ENCODE data around the gene LDLRAD4. TPM values are rescaled to one million over a fixed set of nuclear protein-coding genes. Genes with fewer than 3 reads are reported as not detected.

Gene LDLRAD4
- total and polyA plus RNA-seq, 9 of the 15 experiments (the other 6 are each of a cell fraction or from before 2014, with no cell fraction given): 0.01 TPM; not detected in 8

DNA sequence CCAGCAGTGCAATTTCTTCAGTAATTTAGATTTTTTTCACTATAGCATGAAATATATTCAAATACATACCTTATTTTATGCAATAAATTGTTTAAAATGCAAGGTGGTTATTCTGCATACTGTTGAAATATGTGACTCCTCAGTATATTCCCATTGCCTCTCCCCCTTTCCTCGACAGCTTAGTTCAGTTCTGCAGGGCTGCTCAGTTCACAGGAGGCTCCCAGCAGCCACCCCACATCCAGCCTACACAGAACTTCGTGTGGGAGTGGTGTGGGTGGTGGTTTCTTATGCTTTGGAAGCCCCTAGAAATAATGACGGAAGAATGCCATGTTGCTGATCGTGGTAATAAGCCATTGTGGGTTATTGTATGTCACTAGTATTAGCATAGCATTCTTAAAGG is 428.1 kb downstream of the LDLRAD4 start (continued):
- TF ChIP-seq CCAR2 (IDR thresholded peaks at IDR 0.05; ENCODE audit: low read depth, low read length) (no peak), TCF7L2 (IDR thresholded peaks at IDR 0.05; ENCODE audit: low read depth, low read length) (no peak)
- TF ChIP-seq, protein P1, sequence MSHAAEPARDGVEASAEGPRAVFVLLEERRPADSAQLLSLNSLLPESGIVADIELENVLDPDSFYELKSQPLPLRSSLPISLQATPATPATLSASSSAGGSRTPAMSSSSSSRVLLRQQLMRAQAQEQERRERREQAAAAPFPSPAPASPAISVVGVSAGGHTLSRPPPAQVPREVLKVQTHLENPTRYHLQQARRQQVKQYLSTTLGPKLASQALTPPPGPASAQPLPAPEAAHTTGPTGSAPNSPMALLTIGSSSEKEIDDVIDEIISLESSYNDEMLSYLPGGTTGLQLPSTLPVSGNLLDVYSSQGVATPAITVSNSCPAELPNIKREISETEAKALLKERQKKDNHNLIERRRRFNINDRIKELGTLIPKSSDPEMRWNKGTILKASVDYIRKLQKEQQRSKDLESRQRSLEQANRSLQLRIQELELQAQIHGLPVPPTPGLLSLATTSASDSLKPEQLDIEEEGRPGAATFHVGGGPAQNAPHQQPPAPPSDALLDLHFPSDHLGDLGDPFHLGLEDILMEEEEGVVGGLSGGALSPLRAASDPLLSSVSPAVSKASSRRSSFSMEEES (CRISPR knock-in tag; IDR thresholded peaks at IDR 0.05): no peak

DNA sequence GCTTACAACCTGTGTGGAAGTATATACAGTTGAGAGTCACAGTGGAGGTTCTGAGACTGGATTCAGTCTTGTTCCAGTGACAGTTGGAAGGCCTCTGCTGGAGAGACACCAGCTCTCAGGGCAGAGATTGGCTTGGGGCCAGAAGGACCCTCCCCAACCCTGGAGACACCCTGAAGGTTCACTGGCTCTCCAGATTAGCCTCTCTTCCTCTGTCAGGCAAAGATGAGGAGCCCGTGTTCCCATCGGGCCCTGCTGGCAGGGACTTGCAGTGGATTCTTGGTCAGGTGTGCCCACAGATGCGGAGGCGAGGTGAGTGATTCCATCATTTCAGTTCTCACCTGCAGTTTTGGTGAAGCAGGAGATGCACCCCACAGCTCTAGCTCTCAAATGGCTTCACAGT is 429.2 kb downstream of the LDLRAD4 start:
- intact Hi-C loops (cut with micrococcal nuclease) (no loop called here), in situ Hi-C loops (cut with MboI) (no loop called here)
- no peak overlapping the region for H3K27ac ChIP-seq (ENCODE audit: extremely low read depth, low read depth, low read length)
- no peak overlapping the region for H3K4me2 ChIP-seq (ENCODE audit: insufficient read depth, low read length)
- H3K4me1 ChIP-seq (replicated peaks in 1 of 2; ENCODE audit: control insufficient read depth in 2 of 2, insufficient read depth in 2 of 2, low read length in 2 of 2): no peaks in the 10 kb centered on the region
- H3K79me2 ChIP-seq (ENCODE audit: control insufficient read depth, insufficient read depth, low read length): no peaks in the 10 kb centered on the region
- peaks cover 38 to 40% of the 10 kb centered on the region in 2 experiments for H3K27me3 ChIP-seq (ENCODE audit: control insufficient read depth in 2 of 2, insufficient read depth in 2 of 2, low read length in 2 of 2)
- H2AFZ ChIP-seq (ENCODE audit: low read depth, low read length): no peak overlapping the region
- no peaks in the 10 kb centered on the region for H3K36me3 ChIP-seq (ENCODE audit: control insufficient read depth, insufficient read depth, low read length)
- no peaks in the 10 kb centered on the region for H3K9me1 ChIP-seq (ENCODE audit: control insufficient read depth, insufficient read depth, low read length)
- H4K20me1 ChIP-seq (replicated peaks; ENCODE audit: control insufficient read depth, insufficient read depth, low read length): no peaks in the 10 kb centered on the region
- FAIRE-seq: no peak
- no peak for ATAC-seq
- ChIA-PET POLR2A (no interaction called here), CTCF (ENCODE audit: low intra/inter-chr PET ratio) (no interaction called here)
- H3K9ac ChIP-seq (ENCODE audit: insufficient read depth in 1 of 2, low read depth in 2 of 2, low read length in 2 of 2): no peak overlapping the region
- 0% methylated on average over 4 of the region's 4 CpGs for WGBS (ENCODE audit: insufficient coverage, low coverage, missing lambda C conversion rate)
- H3K9me3 ChIP-seq (replicated peaks; ENCODE audit: control insufficient read depth, insufficient read depth, low read depth, low read length): no peaks in the 10 kb centered on the region
- no peak for DNase-seq (ENCODE audit: extremely low read depth in 1 of 4, low spot score in 3 of 4)
- H3K4me3 ChIP-seq: no peak overlapping the region
- BruUV-seq (replicated peaks): no TSS peak
- TF ChIP-seq, protein P2, sequence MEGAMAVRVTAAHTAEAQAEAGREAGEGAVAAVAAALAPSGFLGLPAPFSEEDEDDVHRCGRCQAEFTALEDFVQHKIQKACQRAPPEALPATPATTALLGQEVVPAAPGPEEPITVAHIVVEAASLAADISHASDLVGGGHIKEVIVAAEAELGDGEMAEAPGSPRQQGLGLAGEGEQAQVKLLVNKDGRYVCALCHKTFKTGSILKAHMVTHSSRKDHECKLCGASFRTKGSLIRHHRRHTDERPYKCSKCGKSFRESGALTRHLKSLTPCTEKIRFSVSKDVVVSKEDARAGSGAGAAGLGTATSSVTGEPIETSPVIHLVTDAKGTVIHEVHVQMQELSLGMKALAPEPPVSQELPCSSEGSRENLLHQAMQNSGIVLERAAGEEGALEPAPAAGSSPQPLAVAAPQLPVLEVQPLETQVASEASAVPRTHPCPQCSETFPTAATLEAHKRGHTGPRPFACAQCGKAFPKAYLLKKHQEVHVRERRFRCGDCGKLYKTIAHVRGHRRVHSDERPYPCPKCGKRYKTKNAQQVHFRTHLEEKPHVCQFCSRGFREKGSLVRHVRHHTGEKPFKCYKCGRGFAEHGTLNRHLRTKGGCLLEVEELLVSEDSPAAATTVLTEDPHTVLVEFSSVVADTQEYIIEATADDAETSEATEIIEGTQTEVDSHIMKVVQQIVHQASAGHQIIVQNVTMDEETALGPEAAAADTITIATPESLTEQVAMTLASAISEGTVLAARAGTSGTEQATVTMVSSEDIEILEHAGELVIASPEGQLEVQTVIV (CRISPR knock-in tag; IDR thresholded peaks at IDR 0.05; ENCODE audit: borderline replicate concordance): no peak
- TF ChIP-seq NRF1 (conservative IDR thresholded peaks at IDR 0.05 in 1 of 2, IDR thresholded peaks at IDR 0.05 in 1 of 2) (no peak), JUND (IDR thresholded peaks at IDR 0.05; ENCODE audit: borderline replicate concordance, low read depth, low read length) (no peak), JUND (tag; IDR thresholded peaks at IDR 0.05; ENCODE audit: borderline replicate concordance, low read depth, low read length) (no peak), NCOA2 (IDR thresholded peaks at IDR 0.05; ENCODE audit: partially characterized antibody in 2 of 2) (no peak), KAT7 (CRISPR knock-in tag; IDR thresholded peaks at IDR 0.05; ENCODE audit: borderline replicate concordance) (no peak), BHLHE40 (IDR thresholded peaks at IDR 0.05; ENCODE audit: low read length) (no peak)
- TF ChIP-seq, protein P3, sequence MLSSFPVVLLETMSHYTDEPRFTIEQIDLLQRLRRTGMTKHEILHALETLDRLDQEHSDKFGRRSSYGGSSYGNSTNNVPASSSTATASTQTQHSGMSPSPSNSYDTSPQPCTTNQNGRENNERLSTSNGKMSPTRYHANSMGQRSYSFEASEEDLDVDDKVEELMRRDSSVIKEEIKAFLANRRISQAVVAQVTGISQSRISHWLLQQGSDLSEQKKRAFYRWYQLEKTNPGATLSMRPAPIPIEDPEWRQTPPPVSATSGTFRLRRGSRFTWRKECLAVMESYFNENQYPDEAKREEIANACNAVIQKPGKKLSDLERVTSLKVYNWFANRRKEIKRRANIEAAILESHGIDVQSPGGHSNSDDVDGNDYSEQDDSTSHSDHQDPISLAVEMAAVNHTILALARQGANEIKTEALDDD (IDR thresholded peaks at IDR 0.05): no peak
- TF ChIP-seq, protein P4, sequence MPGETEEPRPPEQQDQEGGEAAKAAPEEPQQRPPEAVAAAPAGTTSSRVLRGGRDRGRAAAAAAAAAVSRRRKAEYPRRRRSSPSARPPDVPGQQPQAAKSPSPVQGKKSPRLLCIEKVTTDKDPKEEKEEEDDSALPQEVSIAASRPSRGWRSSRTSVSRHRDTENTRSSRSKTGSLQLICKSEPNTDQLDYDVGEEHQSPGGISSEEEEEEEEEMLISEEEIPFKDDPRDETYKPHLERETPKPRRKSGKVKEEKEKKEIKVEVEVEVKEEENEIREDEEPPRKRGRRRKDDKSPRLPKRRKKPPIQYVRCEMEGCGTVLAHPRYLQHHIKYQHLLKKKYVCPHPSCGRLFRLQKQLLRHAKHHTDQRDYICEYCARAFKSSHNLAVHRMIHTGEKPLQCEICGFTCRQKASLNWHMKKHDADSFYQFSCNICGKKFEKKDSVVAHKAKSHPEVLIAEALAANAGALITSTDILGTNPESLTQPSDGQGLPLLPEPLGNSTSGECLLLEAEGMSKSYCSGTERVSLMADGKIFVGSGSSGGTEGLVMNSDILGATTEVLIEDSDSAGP (CRISPR knock-in tag; IDR thresholded peaks at IDR 0.05): no peak

Measured in K562 (cell line).